Astrocyte (in vitro differentiated cells and primary cell): ENCODE data around the gene EFNA2. TPM values are rescaled to one million over a fixed set of nuclear protein-coding genes. Genes with fewer than 3 reads are reported as not detected.

ENCODE experiments used
- DNase-seq: peaks from one replicate; pipeline ENCODE4 v3.0.0-alpha.2; 2010; ENCODE audit warnings: low read depth
- FAIRE-seq: peaks from 2 replicates; lab custom pipeline; 2011; peaks lifted over from hg19 to GRCh38; lab: Jason Lieb, UNC
- H2AFZ ChIP-seq: 2 replicates; pipeline ENCODE4 v1.6.0; 2012; ENCODE audit warnings: low read depth, low read length, inconsistent platforms
- H3K27ac ChIP-seq: 2 replicates; pipeline ENCODE4 v1.5.1; 2011; ENCODE audit warnings: low read depth, low read length, inconsistent platforms
- H3K27me3 ChIP-seq: 2 replicates; pipeline ENCODE4 v1.6.0; 2011; ENCODE audit warnings: low read length, inconsistent platforms; ENCODE audit not compliant: insufficient read depth
- H3K36me3 ChIP-seq: 2 replicates; pipeline ENCODE4 v1.5.1; 2011; ENCODE audit warnings: low read length, inconsistent platforms; ENCODE audit not compliant: insufficient read depth
- H3K4me1 ChIP-seq: 2 replicates; pipeline ENCODE4 v1.5.1; 2011; ENCODE audit warnings: low read length, inconsistent platforms; ENCODE audit not compliant: insufficient read depth
- H3K4me2 ChIP-seq: 2 replicates; pipeline ENCODE4 v1.6.0; 2012; ENCODE audit warnings: low read length, inconsistent platforms
- H3K4me3 ChIP-seq: 2 replicates; pipeline ENCODE4 v1.5.1; 2011; ENCODE audit warnings: low read depth, mild to moderate bottlenecking, low read length, inconsistent platforms; ENCODE audit not compliant: insufficient read depth
- H3K79me2 ChIP-seq: 2 replicates; pipeline ENCODE4 v1.6.0; 2012; ENCODE audit warnings: mild to moderate bottlenecking, low read length, inconsistent platforms; ENCODE audit not compliant: insufficient read depth
- H3K9ac ChIP-seq: 2 replicates; pipeline ENCODE4 v1.6.0; 2012; ENCODE audit warnings: mild to moderate bottlenecking, low read length, inconsistent platforms
- H3K9me3 ChIP-seq: 2 replicates; pipeline ENCODE4 v1.5.1; 2012; ENCODE audit warnings: low read depth, mild to moderate bottlenecking, low read length, inconsistent platforms; ENCODE audit not compliant: insufficient read depth
- H4K20me1 ChIP-seq: 2 replicates; pipeline ENCODE4 v1.6.0; 2012; ENCODE audit warnings: low read length, inconsistent platforms; ENCODE audit not compliant: insufficient read depth
- H3K27ac Mint-ChIP-seq: one replicate; pipeline ENCODE4 v1.8.0; 2021; ENCODE audit warnings: mild to moderate bottlenecking, mixed read lengths; ENCODE audit not compliant: unreplicated experiment
- H3K27me3 Mint-ChIP-seq: one replicate; pipeline ENCODE4 v1.8.0; 2021; ENCODE audit warnings: low read depth, mixed read lengths; ENCODE audit not compliant: unreplicated experiment
- H3K36me3 Mint-ChIP-seq: one replicate; pipeline ENCODE4 v1.8.0; 2021; ENCODE audit warnings: low read depth, mixed read lengths; ENCODE audit not compliant: unreplicated experiment
- H3K4me1 Mint-ChIP-seq: one replicate; pipeline ENCODE4 v1.8.0; 2021; ENCODE audit warnings: low read depth, mixed read lengths; ENCODE audit not compliant: unreplicated experiment
- H3K4me3 Mint-ChIP-seq: one replicate; pipeline ENCODE4 v1.8.0; 2021; ENCODE audit warnings: mild to moderate bottlenecking, moderate library complexity, mixed read lengths; ENCODE audit not compliant: unreplicated experiment
- H3K9me3 Mint-ChIP-seq: one replicate; pipeline ENCODE4 v1.8.0; 2021; ENCODE audit warnings: mild to moderate bottlenecking, mixed read lengths; ENCODE audit not compliant: unreplicated experiment
- CTCF ChIP-seq: IDR thresholded peaks from 2 replicates; pipeline ENCODE4 v1.5.1; 2011; ENCODE audit warnings: low read depth, mild to moderate bottlenecking, inconsistent platforms, low read length, moderate library complexity; ENCODE audit not compliant: insufficient read depth
- EZH2 ChIP-seq: IDR thresholded peaks from 2 replicates; pipeline ENCODE4 v1.6.1; 2012; ENCODE audit warnings: mild to moderate bottlenecking, low read length, inconsistent platforms; ENCODE audit not compliant: insufficient read depth
- total RNA-seq: library from RNA; stranded (reverse); gene quantifications from 2 replicates; pipeline ENCODE4 v1.2.1, GENCODE V29; 2021

Gene EFNA2
- total RNA-seq, 1 donor from 2014 or later: 8.4 TPM

GRCh38 chr19:1239420-1239795 is 46.3 kb upstream of the EFNA2 start:
- DNase-seq (no peak), FAIRE-seq (no peak)
- Histone ChIP-seq H3K27ac (no peak overlapping the region), H3K27me3 (no peaks in the 10 kb centered on the region), H4K20me1 (peaks cover 43% of the 10 kb centered on the region), H3K36me3 (no peaks in the 10 kb centered on the region), H3K79me2 (peaks cover 37% of the 10 kb centered on the region), H3K4me3 (no peak overlapping the region), H3K4me2 (peak overlapping the region; percentile 98), H3K4me1 (peaks cover 40% of the 10 kb centered on the region), H3K9me3 (no peaks in the 10 kb centered on the region), H2AFZ (peak overlapping the region; percentile 51), H3K9ac (peak overlapping the region; percentile 65)
- Mint-ChIP-seq H3K36me3 (no peaks in the 10 kb centered on the region), H3K27me3 (no peaks in the 10 kb centered on the region), H3K4me3 (peak overlapping the region; percentile 81), H3K27ac (peak overlapping the region; percentile 80), H3K4me1 (peaks cover 4% of the 10 kb centered on the region), H3K9me3 (no peaks in the 10 kb centered on the region)
- TF ChIP-seq CTCF (no peak), EZH2 (no peak)

GRCh38 chr19:1239796-1240737 is 45.6 kb upstream of the EFNA2 start:
- no peak overlapping the region for H3K4me3 Mint-ChIP-seq
- Histone ChIP-seq H3K4me2 (peak overlapping the region; percentile 98), H3K27me3 (no peaks in the 10 kb centered on the region), H3K9ac (peak overlapping the region; percentile 65), H3K9me3 (no peaks in the 10 kb centered on the region), H3K4me3 (no peak overlapping the region), H3K4me1 (peaks cover 46% of the 10 kb centered on the region), H2AFZ (peak overlapping the region; percentile 56), H3K27ac (peak overlapping the region; percentile 55), H4K20me1 (peaks cover 48% of the 10 kb centered on the region), H3K36me3 (no peaks in the 10 kb centered on the region), H3K79me2 (peaks cover 35% of the 10 kb centered on the region)
- DNase-seq (peak; percentile 76), FAIRE-seq (no peak)
- H3K27me3 Mint-ChIP-seq: no peaks in the 10 kb centered on the region
- no peaks in the 10 kb centered on the region for H3K36me3 Mint-ChIP-seq
- no peak for TF ChIP-seq EZH2
- peak; percentile 45 for TF ChIP-seq CTCF
- peaks cover 5% of the 10 kb centered on the region for H3K4me1 Mint-ChIP-seq
- no peak overlapping the region for H3K27ac Mint-ChIP-seq
- H3K9me3 Mint-ChIP-seq: no peaks in the 10 kb centered on the region

GRCh38 chr19:1240925-1241324 is 44.7 kb upstream of the EFNA2 start:
- peak overlapping the region; percentile 34 for H3K27ac Mint-ChIP-seq
- TF ChIP-seq CTCF (no peak), EZH2 (no peak)
- peak overlapping the region; percentile 81 for H3K9ac ChIP-seq

More at GRCh38 chr19:1240925-1241324, 44.7 kb upstream of the EFNA2 start:
- Mint-ChIP-seq H3K4me3 (peak overlapping the region; percentile 86), H3K9me3 (no peaks in the 10 kb centered on the region), H3K27me3 (no peaks in the 10 kb centered on the region), H3K36me3 (no peaks in the 10 kb centered on the region), H3K4me1 (peaks cover 5% of the 10 kb centered on the region)
- peak overlapping the region; percentile 98 for H3K4me2 ChIP-seq
- H3K4me1 ChIP-seq: peaks cover 42% of the 10 kb centered on the region
- no peak overlapping the region for H2AFZ ChIP-seq
- FAIRE-seq (no peak), DNase-seq (no peak)
- H3K9me3 ChIP-seq: no peaks in the 10 kb centered on the region
- no peaks in the 10 kb centered on the region for H3K27me3 ChIP-seq
- no peaks in the 10 kb centered on the region for H3K36me3 ChIP-seq
- H3K27ac ChIP-seq: no peak overlapping the region
- H3K79me2 ChIP-seq: peaks cover 33% of the 10 kb centered on the region
- peak overlapping the region; percentile 72 for H3K4me3 ChIP-seq
- peaks cover 40% of the 10 kb centered on the region for H4K20me1 ChIP-seq
